HG03066 (cell line): ENCODE results near the gene SLC16A5.
"Not testable (repeated sequence)": the region's sequence is repeated elsewhere in the genome, so short reads cannot be mapped to it uniquely, and the experiment has no call there.

Experiments used
- ATAC-seq: cut with Tn5 transposase; IDR thresholded peaks from one replicate; pipeline ENCODE4 v1.9.1; 2021; ENCODE audit warnings: low read depth; ENCODE audit not compliant: unreplicated experiment

SLC16A5 gene

DNA sequence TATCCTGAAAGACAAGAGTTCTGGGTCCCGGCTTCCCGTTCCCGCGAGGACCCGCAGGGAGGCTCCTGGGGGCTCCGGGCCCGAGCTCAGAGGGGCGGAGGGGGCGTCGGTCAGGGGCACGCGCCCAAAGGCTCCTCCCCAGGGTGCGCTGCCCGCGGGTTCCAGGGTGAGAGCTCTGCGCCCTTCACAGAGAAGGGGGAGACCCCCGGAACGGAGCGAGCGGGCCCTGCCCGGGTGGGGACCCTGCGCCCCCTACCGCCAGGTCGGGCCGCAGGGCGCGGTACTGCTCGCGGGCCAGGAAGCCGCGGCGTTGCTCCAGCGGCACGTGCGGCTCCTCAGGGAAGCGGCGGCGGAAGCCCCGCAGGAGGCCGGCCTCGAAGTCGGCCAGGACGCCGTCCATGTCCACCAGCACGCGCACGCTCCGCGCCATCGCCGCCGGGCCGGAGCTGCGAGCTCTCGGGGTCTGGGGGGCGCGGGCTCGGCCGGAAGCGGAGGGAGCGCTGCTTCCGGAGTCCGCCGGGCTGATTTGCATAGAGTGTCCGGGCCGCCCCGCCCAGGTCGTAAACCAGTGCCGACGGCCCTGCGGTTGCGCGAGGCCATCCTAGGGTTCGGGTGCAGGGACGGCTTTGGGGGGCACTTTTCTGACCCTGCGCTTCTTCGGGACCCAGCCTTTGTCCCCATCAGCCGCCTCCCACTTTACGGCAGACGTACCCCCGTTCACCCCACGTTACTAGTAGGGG is 43.7 kb downstream of the SLC16A5 start, which contains the start of gene NT5C:
Gene NT5C, minus strand, starts transcription at position 465 of the 740 bp plus-strand sequence. Its CDS starts 35 bp downstream, at position 430.
- peak; percentile 87 for ATAC-seq

DNA sequence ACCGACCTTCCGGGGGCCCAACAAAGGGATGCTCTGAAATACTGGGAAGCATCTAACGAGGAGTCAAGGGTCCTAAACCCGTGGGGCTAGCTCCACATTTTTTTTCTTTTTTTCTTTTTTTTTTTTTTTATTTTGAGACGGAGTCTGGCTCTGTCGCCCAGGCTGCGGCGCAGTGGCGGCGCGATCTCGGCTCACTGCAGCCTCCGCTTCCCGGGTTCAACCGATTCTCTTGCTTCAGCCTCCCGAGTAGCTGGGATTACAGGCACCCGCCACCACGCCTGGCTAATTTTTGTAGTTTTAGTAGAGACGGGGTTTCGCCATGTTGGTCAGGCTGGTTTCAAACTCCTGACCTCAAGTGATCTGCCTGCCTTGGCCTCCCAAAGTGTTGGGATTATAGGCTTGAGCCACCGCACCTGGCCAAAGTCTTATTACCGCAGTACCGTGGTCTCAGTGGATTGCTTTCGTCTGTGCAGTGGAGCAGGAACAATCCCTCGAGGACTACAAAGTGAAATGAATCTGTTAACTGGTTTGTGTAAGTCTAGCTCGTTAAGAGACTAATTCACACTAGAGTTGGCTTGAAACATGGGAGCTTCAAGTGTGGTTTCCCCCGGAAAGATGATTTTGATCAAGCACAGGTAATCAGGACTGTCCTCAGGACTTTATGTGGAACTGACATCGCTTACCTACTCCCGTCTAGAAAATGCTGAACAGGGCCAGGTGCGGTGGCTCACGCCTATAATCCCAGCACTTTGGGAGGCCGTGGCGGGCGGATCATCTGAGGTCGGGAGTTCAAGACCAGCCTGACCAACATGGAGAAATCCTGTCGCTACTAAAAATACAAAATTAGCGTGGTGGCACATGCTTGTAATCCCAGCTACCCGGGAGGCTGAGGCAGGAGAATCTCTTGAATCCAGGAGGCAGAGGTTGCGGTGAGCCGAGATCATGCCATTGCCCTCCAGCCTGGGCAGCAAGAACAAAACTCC is 44.6 kb downstream of the SLC16A5 start:
- not testable (repeated sequence) for ATAC-seq

DNA sequence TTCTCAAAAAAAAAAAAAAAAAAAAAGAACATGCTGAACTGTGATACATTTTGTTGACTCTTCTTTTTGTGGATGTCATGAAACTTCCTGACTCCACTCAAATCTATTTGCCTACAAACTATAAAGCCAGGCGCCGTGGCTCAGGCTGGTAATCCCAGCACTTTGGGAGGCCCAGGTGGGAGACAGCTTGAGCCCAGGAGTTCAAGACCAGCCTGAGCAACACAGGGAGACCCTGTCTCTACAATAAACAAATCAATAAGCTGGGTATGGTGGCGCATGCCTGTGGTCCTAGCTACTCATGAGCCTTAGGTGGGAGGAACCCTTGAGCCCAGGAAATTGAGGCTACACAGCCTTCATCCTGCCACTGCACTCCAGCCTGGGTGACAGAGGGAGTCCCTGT is 45.2 kb downstream of the SLC16A5 start:
- ATAC-seq = no peak

DNA sequence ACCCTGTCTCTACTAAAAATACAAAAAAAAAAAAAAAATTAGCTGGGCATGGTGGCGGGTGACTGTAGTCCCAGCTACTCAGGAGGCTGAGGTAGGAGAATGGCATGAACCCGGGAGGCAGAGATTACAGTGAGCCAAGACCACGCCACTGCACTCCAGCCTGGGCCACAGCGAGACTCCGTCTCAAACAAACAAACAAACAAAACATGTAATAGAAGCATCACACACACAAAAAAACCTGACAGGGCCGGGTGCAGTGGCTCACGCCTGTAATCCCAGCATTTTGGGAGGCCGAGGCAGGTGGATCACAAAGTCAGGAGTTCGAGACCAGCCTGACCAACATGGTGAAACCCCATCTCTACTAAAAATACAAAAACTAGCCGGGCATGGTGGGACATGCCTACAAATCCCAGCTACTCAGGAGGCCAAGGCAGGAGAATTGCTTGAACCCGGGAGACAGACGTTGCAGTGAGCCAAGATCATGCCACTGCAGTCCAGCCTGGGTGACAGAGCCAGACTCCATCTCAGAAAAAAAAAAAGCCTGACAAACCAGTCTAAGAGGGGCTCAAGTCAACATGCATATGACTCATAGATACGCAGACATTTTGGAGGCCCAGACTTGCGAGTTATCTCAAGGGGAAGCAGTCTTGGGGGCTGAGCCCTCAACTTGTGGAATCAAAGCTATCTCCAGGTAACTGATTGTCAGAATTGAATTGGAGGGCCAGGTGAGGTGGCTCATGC is 46.0 kb downstream of the SLC16A5 start:
- not testable (repeated sequence) for ATAC-seq

DNA sequence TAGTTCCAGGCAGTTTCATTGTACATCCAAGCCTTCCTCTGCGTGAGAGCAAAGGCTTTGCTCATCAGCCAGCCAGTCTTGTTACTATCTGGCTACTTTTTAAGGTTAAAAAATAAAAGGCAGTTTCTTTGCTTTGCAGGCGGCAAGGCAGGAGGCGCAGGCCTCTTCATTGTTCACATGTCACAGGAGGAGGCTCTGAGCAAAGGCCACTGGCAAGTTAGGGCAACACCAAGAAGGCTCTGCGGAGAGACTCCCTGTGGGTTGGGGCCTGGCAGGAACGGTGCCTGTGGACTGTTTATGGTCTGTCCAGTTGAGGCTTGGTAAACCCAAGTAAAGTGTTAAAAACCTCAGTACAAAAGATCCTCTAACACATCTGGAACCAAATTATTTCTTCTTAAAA is 47.7 kb downstream of the SLC16A5 start:
- no peak for ATAC-seq

DNA sequence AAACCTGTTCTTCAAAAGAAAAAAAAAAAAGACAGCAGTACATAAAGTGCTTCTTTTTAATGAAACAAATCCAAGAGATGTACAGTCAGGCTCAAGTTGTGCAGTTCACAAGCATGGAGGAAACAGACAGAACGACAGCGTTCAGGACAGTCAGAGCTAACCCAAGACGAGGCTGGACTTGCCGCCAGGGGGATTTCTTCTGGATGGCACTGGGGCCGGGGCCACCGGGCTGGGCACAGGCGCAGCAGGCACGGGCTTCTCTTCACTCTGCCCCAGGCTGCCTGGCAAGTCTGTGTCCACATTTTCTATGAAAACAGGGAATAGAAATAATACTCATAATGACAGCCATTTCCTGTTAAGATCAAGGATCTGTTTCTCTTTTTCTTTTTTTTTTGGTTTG is 48.2 kb downstream of the SLC16A5 start:
- no peak for ATAC-seq

DNA sequence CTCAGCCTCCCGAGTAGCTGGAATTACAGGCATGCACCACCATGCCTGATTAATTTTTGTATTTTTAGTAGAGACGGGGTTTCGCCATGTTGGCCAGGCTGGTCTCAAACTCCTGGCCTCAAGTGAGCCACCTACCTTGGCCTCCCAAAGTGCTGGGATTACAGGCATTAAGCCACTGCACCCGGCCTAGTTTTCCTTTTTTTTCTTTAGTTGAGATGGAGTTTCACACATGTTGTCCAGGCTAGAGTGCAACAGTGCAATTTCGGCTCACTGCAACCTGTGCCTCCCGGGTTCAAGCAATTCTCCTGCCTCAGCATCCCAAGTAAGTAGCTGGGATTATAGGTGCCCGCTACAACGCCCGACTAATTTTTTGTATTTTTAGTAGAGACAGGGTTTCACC is 50.0 kb downstream of the SLC16A5 start:
- ATAC-seq = not testable (repeated sequence)

DNA sequence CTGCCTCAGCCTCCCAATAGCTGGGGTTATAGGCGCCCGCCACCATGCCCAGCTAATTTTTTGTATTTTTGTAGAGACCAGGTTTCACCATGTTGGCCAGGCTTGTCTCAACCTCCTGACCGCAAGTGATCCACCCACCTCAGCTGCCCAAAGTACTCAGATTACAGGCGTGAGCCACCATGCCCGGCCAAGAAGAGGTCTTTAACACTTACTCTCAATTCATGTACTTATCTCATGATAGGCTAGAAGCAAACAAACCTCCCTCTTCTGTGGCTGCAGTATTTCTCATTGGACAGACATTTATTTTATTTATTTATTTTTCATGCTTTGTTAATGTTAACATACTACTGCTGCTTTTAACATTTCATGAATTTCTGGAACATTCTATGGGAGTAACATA is 50.8 kb downstream of the SLC16A5 start:
- ATAC-seq = no peak

DNA sequence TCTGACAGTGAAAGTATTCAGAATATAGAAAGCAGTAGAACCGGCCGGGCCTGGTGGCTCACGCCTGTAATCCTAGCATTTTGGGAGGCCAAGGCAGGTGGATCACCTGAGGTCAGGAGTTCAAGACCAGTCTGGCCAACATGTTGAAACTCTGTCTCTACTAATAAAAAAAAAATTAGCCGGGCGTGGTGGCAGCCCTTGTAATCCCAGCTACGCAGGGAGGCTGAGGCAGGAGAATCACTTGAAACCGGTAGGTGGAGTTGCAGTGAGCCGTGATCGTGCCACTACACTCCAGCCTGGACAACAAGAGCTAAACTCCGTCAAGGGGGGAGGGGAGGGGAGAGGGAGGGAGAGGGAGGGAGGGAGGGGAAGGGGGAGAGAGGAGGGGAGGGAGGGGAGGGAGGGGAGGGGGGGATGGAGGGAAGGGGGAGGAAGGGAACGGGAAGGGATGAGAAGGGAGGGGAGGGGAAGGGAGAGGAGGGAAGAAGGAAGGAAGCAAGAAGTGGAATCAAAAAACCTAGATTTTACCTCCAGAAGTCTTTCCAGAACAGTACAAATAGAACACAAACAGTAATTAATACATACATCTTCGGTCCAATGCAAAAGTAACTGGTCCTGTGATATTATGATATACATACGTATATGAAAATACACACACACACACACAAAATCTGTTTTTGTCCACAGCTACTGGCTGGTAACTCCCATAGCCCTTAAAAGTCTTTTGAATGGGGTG is 54.6 kb downstream of the SLC16A5 start:
- ATAC-seq = no peak

DNA sequence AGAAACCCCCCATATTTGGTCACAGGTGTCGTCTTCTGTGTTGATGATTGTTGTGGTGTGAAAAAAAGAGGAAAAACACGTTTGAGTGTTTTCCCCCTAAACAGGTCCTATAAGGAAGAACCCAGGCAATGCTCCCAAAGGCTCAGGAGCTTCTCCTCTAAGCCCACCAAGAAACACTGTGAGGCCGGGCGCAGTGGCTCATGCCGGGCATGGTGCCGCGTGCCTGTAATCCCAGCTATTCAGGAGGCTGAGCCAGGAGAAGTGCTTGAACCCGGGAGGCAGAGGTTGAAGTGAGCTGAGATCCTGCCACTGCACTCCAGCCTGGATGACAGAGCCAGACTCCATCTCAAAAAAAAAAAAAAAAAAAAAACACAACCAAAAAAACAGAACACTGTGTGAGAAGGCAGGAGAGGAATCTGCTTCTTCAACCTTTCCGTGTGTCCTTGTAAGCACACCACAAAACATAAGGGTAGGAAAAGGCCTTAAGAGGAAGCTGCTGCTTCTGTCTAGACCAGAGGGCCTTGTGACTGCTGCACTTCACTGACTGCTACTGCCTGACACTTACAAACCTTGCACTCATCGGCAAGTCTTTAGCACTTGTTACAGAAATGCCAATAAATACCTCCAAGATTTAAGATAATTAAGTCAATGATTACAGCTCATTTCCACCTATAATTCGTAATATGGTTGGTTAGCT is 57.2 kb downstream of the SLC16A5 start:
- no peak for ATAC-seq

DNA sequence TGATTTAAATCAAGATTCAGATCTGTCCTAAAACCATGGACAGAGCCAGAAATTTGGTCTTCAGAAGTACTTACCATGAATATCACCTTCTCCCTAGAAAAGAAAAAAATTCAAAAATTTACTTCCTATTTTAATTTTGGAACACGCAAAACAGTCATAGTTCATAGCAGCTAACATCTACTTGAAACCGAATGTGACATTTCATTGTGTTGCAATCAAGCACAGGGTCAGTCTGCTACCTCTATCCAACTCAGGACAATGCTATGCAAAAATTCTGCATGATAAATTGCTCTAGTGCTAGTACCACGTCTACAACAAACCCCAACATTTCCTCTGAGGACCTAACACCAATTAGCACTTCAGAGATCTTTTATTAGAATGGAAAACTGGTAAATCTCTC is 58.8 kb downstream of the SLC16A5 start:
- ATAC-seq = no peak

DNA sequence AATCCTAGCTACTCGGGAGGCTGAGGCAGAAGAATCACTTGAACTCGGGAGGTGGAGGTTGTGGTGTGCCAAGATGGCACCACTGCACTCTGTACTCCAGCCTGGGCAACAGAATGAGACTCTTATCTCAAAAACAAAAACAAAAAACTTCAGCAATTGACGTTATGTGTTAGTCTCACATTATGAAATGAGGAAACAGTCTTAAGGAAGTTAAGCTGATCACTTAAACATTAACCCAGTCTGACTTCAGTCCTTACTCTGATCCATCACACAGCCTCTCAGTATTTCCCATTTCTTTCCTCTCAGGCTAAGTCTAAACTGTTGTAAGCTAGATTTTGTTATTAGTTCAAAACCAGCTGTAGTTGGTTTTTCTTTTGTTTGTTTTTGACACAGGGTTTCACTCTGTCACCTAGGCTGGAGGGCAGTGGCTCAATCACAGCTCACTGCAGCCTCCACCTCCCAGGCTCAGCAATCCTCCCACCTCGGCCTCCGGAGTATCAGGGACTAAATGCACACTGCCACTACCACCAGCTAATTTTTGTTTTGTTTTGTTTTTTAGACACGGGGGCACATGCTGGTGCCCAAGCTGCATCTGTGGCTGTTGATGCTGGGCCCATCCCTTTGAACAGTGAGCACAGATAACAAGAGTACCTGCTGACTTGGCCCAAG is 60.3 kb downstream of the SLC16A5 start:
- ATAC-seq = no peak

DNA sequence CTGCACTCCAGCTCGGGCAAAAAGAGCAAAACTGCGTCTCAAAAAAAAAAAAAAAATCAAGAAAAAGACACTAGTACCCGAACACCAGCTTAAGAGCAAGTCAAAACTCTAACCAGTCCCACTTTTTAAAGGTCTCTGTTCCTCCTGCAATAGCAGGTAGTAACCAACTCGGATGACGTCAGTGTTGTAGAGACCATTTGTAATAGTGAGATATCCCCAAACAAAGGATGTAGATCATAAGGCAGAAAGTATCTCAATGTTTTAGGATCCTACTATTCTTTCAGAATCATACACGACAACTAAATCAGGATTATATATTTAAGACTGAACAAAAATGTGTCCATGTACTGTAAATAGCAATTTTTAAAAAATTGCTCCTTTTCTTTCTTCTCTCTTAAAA is 64.2 kb downstream of the SLC16A5 start:
- ATAC-seq = no peak

DNA sequence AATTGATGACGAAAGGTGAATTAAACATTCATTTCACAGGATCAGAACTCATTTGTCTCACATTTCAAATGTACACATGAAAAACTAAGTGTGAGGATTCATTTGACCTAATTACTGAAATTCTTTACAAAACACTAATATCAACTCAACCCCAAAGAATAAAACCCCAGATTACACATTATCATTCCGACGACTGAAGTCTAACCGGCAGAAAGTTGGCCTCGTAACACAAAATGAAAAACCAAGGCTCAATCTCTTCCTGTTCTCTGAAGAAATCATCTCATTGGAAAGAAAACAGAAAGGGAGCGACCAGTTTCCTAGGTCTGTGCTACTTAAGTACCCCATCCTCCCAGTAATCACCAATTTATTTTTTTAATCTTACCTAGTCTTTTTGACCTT is 64.8 kb downstream of the SLC16A5 start:
- ATAC-seq = no peak

DNA sequence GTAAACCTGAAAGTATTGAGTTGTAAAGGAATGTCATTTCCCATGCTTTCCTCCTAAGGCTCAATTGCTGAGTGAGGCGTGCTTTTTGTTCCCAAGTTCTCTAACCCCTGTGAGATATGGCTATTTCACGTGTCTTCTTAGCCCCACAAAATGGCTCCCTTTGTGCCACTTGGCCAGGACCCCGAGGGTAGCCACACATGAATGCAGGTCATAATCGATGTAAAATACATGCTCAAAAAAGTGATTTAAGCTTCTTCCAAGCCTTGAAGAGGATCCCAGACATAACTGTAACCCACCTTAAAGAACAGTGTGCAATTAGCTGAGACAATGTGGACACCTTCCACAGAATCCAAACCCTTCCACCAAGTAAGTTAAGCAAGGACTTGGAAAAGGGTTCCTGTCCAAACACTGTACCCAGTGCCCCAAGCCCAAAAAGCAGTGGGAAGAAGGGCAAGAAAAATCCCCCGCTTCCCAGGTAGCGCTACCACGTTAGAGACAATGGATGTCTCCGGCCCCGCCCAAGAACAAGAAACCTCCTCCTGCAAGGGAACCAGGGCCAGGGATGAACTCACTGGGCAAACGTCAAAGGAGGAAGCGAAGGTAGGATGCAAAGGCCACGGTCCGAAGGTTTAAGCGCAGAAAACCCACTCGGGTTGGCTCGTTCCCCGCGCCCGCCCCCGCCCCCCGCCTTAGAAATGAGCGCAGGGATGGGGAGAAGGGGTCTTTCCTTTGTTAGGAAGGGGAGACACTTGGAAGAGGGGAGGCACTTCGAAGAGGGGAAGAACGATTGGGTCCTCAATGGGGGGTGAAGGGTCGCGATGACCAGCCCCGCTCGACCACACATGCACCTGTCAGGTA is 65.4 kb downstream of the SLC16A5 start:
- no peak for ATAC-seq

DNA sequence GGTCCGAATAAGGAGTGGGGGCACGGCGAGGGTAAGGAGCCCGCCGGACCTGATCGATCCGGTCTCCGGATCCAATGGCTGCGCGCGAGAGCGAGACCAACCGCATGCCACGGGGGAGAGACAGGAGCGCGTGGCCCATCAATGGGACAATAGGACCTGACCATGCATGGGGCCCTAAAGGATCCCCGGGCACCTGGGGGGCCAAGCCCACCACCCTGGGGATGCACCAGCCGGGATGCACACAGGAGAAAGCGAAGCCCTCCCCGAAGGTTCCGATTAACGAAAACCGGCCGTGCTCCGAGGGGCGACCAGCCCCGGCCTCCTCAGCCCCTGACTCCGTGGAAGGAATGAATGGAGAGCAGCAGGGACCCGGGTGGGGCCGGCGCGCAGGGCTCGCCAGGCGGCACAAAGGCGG is 66.0 kb downstream of the SLC16A5 start:
- peak; percentile 12 for ATAC-seq

DNA sequence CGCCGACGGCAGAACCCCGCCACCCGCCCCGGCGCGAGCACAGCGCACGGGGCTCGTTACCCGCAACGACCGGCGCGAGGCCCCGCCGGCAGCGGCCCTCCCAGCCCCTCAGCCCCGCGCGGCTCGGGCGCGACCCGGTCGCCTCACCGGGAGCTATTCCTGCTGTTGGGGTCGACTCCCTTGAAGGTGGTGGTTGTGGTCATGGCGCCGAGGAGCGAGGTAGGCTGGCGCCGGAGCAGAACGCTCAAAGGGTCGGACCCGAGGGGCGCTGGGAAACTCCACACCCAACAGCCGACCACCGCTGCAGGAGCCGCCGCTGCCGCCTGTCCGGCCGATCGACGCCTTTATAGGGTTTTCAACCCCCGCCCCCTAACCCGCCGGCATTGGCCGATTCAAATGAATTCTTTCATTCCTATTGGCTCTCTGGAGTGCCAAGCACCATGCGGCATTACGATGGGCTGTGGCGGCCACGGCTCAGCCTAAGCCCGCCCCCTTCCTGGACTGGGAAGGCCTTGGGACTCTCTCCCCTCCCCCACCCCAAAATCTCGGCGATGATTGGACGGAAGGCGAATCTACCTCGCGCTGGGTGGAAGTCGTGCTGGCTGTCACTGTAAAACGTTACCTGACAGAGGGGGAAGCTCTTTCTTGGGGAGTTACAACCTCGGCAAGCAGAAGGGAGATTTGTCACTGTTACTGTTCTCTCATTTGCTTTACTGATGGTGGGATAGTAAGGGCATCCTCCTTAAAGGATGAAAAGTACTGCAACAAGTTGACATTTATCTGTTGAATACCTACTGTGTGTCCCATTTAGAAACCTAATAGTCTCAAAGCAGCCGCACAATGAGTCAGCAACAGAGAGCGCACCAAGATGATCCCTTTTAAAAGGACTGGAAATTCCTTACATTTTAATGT is 66.7 kb downstream of the SLC16A5 start, which contains the start of gene JPT1:
Gene JPT1, minus strand, starts transcription at position 318 of the 912 bp plus-strand sequence. Its CDS starts 115 bp downstream, at position 203.
- peak; percentile 90 for ATAC-seq
